Prostate gland (tissue), 2 donors: ENCODE data around the gene BNIP5. TPM values are rescaled to one million over a fixed set of nuclear protein-coding genes. Genes with fewer than 3 reads are reported as not detected.

Experiments used
- DNase-seq: peaks from one replicate; pipeline ENCODE4 v3.0.0-alpha.2; 2019; ENCODE audit warnings: low spot score
- H3K27ac ChIP-seq, 2 donors: fragments of 200-600 bp; sonication (generic); 2 replicates each; pipeline ENCODE4 v1.5.1; 2017 to 2019
- H3K27me3 ChIP-seq: fragments of 200-600 bp; sonication (generic); replicated peaks from 2 replicates; pipeline ENCODE4 v1.5.1; 2019; ENCODE audit not compliant: insufficient read depth
- H3K36me3 ChIP-seq, 2 donors: fragments of 200-600 bp; sonication (generic); 1 replicate in 1 of 2; 2 replicates in 1 of 2; pipeline versions ENCODE4 v1.5.1 to v1.8.1; 2017 to 2019
- H3K4me1 ChIP-seq: fragments of 200-600 bp; sonication (generic); replicated peaks from 2 replicates; pipeline ENCODE4 v1.5.1; 2019
- H3K4me3 ChIP-seq, 2 donors: fragments of 200-600 bp; sonication (generic); 2 replicates each; pipeline ENCODE4 v1.5.1; 2017 to 2019
- H3K9me3 ChIP-seq: fragments of 200-600 bp; sonication (generic); 2 replicates; pipeline ENCODE4 v1.5.1; 2017
- CTCF ChIP-seq, 4 experiments: fragments of 200-600 bp in 2 of 4; fragments of 450-650 bp in 2 of 4; sonication (generic) in 2 of 4; IDR thresholded peaks; 1 replicate in 3 of 4; 2 replicates in 1 of 4; pipeline ENCODE4 v1.5.1; 2016 to 2019; ENCODE audit warnings: antibody characterized with exemption in 4 of 4, mild to moderate bottlenecking in 2 of 4, moderate library complexity in 2 of 4
- POLR2A ChIP-seq: fragments of 450-650 bp; IDR thresholded peaks from one replicate; pipeline ENCODE4 v1.6.1; 2016; ENCODE audit warnings: antibody characterized with exemption, mild to moderate bottlenecking
- POLR2AphosphoS5 ChIP-seq: sonication (generic); formaldehyde crosslinking; IDR thresholded peaks from one replicate; pipeline ENCODE4 v1.6.1; 2017; ENCODE audit warnings: antibody characterized with exemption
- WGBS: methylation state at CpG from one replicate; pipeline ENCODE4 v1.1.5; 2018; 5-methylcytosine and 5-hydroxymethylcytosine counted together
- intact Hi-C: fragments of 100-400 bp; cut with DNase I; formaldehyde crosslinking; loops from one replicate; pipeline ENCODE4 v1.14.2; 2022
- total RNA-seq, 2 donors: library from RNA; depleted of rRNA; stranded (reverse); fragments of >200 nt; gene quantifications; one replicate each; pipeline ENCODE4 v1.1.0, GENCODE V29; 2016

BNIP5 gene
- total RNA-seq, 2 donors from 2014 or later, result 0.34 TPM; not detected in 1

GRCh38 chr6:36350082-36350481 lies 13.4 kb upstream of the BNIP5 start:
- no peak for DNase-seq
- Histone ChIP-seq H3K9me3 (no peaks in the 10 kb centered on the region), H3K4me3 (no peak overlapping the region), H3K36me3 (no peaks in the 10 kb centered on the region), H3K27me3 (no peaks in the 10 kb centered on the region), H3K4me1 (no peaks in the 10 kb centered on the region), H3K27ac (peak overlapping the region in 1 of 2 donors; percentile 25)
- intact Hi-C loops, result loop anchor here (10.0 kb wide), 1 partner anchor 225 kb away; no protein-coding TSS in a partner anchor
- TF ChIP-seq CTCF (IDR thresholded peaks at IDR 0.05) (no peak), POLR2AphosphoS5 (no peak), POLR2A (no peak)
- WGBS, result 80% methylated on average over 4 of the region's 4 CpGs

GRCh38 chr6:36349240-36349639 lies 12.6 kb upstream of the BNIP5 start:
- no peaks in the 10 kb centered on the region for H3K4me1 ChIP-seq
- peak; percentile 90 for DNase-seq
- intact Hi-C loops, result no loop called here
- no peaks in the 10 kb centered on the region for H3K9me3 ChIP-seq
- 43% methylated on average over 6 of the region's 6 CpGs for WGBS
- no peaks in the 10 kb centered on the region for H3K27me3 ChIP-seq
- peak overlapping the region in 1 of 2 donors; percentile 31 for H3K27ac ChIP-seq
- H3K4me3 ChIP-seq, result no peak overlapping the region
- no peaks in the 10 kb centered on the region for H3K36me3 ChIP-seq
- TF ChIP-seq POLR2AphosphoS5 (peak; percentile 92), POLR2A (no peak), CTCF (IDR thresholded peaks at IDR 0.05) (no peak)

- WGBS, result 93% methylated on average over 4 of the region's 4 CpGs
- DNase-seq, result no peak
- no peaks in the 10 kb centered on the region for H3K4me1 ChIP-seq
- no peak overlapping the region for H3K4me3 ChIP-seq
- TF ChIP-seq CTCF (IDR thresholded peaks at IDR 0.05) (no peak), POLR2AphosphoS5 (no peak), POLR2A (no peak)
- H3K9me3 ChIP-seq, result no peaks in the 10 kb centered on the region
- no peaks in the 10 kb centered on the region for H3K36me3 ChIP-seq
- no peaks in the 10 kb centered on the region for H3K27me3 ChIP-seq
- intact Hi-C loops, result no loop called here
- H3K27ac ChIP-seq, result no peak overlapping the region
Measured at GRCh38 chr6:36347621-36348020, 10.9 kb upstream of the BNIP5 start.

- 95% methylated on average over 20 of the region's 20 CpGs for WGBS
- Histone ChIP-seq H3K36me3 (no peaks in the 10 kb centered on the region), H3K4me1 (no peaks in the 10 kb centered on the region), H3K27ac (no peak overlapping the region), H3K9me3 (no peaks in the 10 kb centered on the region), H3K27me3 (no peaks in the 10 kb centered on the region), H3K4me3 (no peak overlapping the region)
- no peak for DNase-seq
- TF ChIP-seq POLR2A (no peak), POLR2AphosphoS5 (no peak), CTCF (IDR thresholded peaks at IDR 0.05) (no peak)
- intact Hi-C loops, result no loop called here
Measured at GRCh38 chr6:36346486-36347273, 10.0 kb upstream of the BNIP5 start.
